Progenitor cell of endocrine pancreas (in vitro differentiated cells): Measurements from ENCODE around the gene LHX2. TPM values are rescaled to one million over a fixed set of nuclear protein-coding genes. Genes with fewer than 3 reads are reported as not detected.

Experiments
- DNase-seq: peaks from one replicate; pipeline ENCODE4 v3.0.0; 2021; ENCODE audit warnings: low spot score; ENCODE audit not compliant: unreplicated experiment
- H3K27ac Mint-ChIP-seq: 2 replicates; pipeline ENCODE4 v1.8.0; 2021; ENCODE audit warnings: mild to moderate bottlenecking, moderate library complexity, mixed read lengths
- H3K27me3 Mint-ChIP-seq: 2 replicates; pipeline ENCODE4 v1.8.0; 2021; ENCODE audit warnings: mixed read lengths
- H3K36me3 Mint-ChIP-seq: 2 replicates; pipeline ENCODE4 v1.8.0; 2022; ENCODE audit warnings: mixed read lengths; ENCODE audit not compliant: insufficient read depth
- H3K4me1 Mint-ChIP-seq: 2 replicates; pipeline ENCODE4 v1.8.0; 2021; ENCODE audit warnings: low read depth, mixed read lengths
- H3K4me3 Mint-ChIP-seq: 2 replicates; pipeline ENCODE4 v1.8.0; 2021; ENCODE audit warnings: low read depth, mild to moderate bottlenecking, moderate library complexity, mixed read lengths
- H3K9me3 Mint-ChIP-seq: 2 replicates; pipeline ENCODE4 v1.8.0; 2021; ENCODE audit warnings: low read depth, mixed read lengths
- total RNA-seq: library from RNA; stranded (reverse); gene quantifications from 2 replicates; pipeline ENCODE4 v1.2.1, GENCODE V29; 2021
- TF ChIP-seq, protein P1 (sequence below): fragments of 200-600 bp; sonication (generic); IDR thresholded peaks from one replicate; pipeline ENCODE4 v1.5.0; 2021; ENCODE audit warnings: antibody characterized with exemption, mild to moderate bottlenecking; ENCODE audit not compliant: unreplicated experiment

Gene LHX2
- total RNA-seq, 1 donor from 2014 or later = not detected

DNA sequence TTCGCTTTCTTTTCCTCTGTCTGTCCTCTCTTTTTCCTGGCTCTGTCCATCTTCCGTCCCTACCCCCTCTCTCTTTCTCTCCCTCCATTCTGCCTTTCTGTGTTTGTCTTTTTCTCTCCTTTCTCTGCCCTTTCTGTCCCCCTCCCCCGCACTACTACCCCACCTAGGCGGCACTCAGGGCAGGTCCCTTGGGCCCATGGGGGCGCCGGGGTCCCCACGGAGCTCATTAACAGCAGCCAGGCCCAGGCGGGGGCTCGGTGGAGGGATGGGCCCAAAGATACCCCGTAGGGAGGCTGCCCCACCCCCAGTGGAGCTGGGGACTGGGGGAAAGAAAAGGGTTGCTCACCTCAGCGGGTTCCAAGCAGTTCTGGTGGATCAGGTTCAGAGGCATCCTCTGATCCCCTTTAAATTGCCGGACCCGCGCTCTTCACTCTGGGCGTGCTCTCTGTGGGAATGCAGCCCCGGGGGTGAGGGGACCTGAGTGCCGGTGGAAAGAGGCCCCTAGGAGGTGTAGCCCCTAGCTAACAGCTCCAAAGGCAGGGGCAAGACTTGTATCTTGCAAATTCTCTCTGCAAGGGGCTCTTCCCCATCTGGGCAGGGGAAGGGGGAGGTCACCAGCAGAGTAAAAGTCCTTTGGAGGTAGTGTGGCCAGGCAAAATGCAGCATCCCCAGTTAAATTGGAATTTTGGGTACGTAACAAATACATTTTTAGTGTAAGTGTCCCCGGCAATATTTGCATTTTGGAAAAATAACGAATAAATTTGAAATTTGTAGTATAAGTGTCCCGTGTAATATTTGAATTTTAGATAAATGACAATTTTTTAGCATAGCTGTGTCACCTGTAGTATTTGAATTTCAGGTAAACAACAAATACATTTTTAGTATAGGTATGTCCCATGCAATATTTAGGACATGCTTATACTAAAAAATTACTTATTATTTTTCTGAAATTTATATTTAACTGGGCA lies 7.4 kb downstream of the LHX2 start:
- no peaks in the 10 kb centered on the region for H3K36me3 Mint-ChIP-seq
- TF ChIP-seq, protein P1, sequence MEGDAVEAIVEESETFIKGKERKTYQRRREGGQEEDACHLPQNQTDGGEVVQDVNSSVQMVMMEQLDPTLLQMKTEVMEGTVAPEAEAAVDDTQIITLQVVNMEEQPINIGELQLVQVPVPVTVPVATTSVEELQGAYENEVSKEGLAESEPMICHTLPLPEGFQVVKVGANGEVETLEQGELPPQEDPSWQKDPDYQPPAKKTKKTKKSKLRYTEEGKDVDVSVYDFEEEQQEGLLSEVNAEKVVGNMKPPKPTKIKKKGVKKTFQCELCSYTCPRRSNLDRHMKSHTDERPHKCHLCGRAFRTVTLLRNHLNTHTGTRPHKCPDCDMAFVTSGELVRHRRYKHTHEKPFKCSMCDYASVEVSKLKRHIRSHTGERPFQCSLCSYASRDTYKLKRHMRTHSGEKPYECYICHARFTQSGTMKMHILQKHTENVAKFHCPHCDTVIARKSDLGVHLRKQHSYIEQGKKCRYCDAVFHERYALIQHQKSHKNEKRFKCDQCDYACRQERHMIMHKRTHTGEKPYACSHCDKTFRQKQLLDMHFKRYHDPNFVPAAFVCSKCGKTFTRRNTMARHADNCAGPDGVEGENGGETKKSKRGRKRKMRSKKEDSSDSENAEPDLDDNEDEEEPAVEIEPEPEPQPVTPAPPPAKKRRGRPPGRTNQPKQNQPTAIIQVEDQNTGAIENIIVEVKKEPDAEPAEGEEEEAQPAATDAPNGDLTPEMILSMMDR = no peak
- DNase-seq = no peak
- peak overlapping the region; percentile 59 for H3K27ac Mint-ChIP-seq
- peaks cover 91% of the 10 kb centered on the region for H3K27me3 Mint-ChIP-seq
- no peak overlapping the region for H3K4me3 Mint-ChIP-seq
- H3K4me1 Mint-ChIP-seq = peaks cover 5% of the 10 kb centered on the region
- no peaks in the 10 kb centered on the region for H3K9me3 Mint-ChIP-seq

- H3K9me3 Mint-ChIP-seq = no peaks in the 10 kb centered on the region
- H3K36me3 Mint-ChIP-seq = no peaks in the 10 kb centered on the region
- peaks cover 91% of the 10 kb centered on the region for H3K27me3 Mint-ChIP-seq
- H3K4me3 Mint-ChIP-seq = no peak overlapping the region
- no peak overlapping the region for H3K27ac Mint-ChIP-seq
- no peak for DNase-seq
- peaks cover 5% of the 10 kb centered on the region for H3K4me1 Mint-ChIP-seq
- TF ChIP-seq, protein P1 = no peak
Measured at GRCh38 chr9:124019771-124020519, 8.4 kb downstream of the LHX2 start.

DNA sequence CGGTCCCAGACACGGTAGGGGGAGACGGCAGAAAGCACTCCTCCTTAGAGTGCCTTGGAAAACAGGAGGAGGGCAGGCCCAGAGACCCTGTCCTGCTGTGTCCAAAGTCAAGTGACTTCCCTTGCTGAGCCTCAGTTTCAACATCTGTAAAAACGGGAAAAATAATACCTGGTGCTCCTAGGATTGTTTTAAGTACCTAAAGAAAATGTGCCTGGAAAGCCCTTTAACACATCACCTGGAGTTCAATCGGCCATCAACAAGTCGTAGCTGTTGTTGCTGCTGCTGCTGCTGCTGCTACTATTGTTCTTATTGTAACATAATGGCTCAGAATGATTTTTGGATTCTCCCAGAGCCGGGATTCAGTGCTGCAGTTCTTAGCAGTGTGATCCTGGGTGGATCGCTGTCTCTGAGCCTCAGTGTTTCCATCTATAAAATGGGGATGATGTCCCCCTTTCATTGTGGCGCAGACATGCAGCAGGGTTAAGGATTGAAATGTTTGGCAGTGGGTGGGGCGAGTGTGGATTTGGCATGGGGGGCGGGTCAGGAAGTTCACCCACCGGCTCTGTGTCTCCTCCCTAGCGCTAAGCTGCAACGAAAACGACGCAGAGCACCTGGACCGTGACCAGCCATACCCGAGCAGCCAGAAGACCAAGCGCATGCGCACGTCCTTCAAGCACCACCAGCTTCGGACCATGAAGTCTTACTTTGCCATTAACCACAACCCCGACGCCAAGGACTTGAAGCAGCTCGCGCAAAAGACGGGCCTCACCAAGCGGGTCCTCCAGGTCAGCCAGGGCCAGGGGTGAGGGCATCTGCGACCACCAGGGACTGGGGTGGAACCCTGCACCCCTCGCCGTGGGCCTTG lies 9.2 kb downstream of the LHX2 start:
- peaks cover 91% of the 10 kb centered on the region for H3K27me3 Mint-ChIP-seq
- no peak for DNase-seq
- TF ChIP-seq, protein P1 = no peak
- H3K4me1 Mint-ChIP-seq = peaks cover 5% of the 10 kb centered on the region
- H3K36me3 Mint-ChIP-seq = no peaks in the 10 kb centered on the region
- H3K27ac Mint-ChIP-seq = no peak overlapping the region
- H3K4me3 Mint-ChIP-seq = no peak overlapping the region
- no peaks in the 10 kb centered on the region for H3K9me3 Mint-ChIP-seq

DNA sequence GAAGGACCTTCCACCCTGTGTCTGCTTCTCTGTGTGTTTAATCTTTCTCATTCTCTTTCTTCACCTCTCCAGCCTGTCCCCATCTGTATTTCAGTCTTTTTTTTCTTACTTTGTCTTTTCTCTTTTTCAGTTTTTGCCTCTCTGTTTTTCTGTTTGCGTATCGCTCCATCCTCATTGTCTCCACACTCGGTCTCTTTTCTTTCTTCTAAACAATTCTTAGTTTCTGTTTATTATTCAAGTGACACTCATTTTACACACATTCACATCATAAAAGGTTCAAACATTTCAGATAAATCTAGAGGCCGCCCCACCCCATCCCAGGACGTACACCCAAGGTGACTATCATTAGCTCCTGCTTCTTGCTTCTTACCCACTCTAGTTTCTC lies 9.8 kb downstream of the LHX2 start:
- TF ChIP-seq, protein P1 = no peak
- no peak for DNase-seq
- H3K4me3 Mint-ChIP-seq = no peak overlapping the region
- no peak overlapping the region for H3K27ac Mint-ChIP-seq
- no peaks in the 10 kb centered on the region for H3K36me3 Mint-ChIP-seq
- no peaks in the 10 kb centered on the region for H3K9me3 Mint-ChIP-seq
- H3K4me1 Mint-ChIP-seq = peaks cover 5% of the 10 kb centered on the region
- H3K27me3 Mint-ChIP-seq = peaks cover 93% of the 10 kb centered on the region
